Activated gamma-delta T cell (primary cell): Measurements from ENCODE around the gene PGLYRP2.
A peak's percentile ranks its signal among the peaks of the same experiment; 100 is the strongest.

Experiments
- DNase-seq: peaks from one replicate; lab custom pipeline; 2025; lab: John Stamatoyannopoulos, UW

The PGLYRP2 gene

DNA sequence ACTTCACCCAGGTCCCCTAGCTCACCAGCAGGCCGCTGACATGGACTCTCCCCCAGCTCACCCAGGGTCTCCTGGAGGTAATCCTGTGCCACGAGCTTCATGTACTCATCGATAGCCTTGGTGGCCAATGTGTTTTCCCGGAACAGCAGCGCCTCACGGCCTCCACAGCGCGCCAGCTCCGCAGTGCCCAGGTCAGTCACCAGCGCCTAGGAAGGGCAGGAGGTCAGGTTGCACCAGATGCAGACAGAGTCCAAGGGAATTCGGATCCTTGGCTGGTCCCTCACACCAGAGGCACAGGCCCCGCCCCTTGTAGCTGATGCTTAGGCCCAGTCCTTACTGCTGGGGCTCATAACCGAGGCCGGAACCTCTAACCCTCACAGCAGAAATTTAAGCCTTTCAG lies 22.9 kb downstream of the PGLYRP2 start:
- DNase-seq: no peak

DNA sequence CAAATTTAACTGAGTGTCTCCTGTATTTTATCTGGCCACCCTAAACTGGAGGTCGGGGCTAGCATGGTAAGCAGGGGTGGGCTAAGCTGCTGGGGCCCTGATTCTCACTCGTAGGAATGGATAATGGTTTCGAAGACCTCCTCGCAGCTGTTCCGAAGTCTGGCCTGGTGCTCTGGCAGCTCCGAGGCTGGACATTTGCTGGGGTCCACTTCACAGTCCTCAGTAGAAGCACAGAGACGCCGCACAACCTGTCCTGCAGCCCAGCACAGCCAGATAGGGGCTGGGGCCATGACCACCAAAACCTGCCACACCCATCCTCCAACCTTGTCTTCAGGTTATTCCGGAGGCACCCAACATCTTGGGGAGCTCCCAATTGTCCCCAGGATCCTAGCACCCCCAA lies 23.3 kb downstream of the PGLYRP2 start:
- DNase-seq: no peak

DNA sequence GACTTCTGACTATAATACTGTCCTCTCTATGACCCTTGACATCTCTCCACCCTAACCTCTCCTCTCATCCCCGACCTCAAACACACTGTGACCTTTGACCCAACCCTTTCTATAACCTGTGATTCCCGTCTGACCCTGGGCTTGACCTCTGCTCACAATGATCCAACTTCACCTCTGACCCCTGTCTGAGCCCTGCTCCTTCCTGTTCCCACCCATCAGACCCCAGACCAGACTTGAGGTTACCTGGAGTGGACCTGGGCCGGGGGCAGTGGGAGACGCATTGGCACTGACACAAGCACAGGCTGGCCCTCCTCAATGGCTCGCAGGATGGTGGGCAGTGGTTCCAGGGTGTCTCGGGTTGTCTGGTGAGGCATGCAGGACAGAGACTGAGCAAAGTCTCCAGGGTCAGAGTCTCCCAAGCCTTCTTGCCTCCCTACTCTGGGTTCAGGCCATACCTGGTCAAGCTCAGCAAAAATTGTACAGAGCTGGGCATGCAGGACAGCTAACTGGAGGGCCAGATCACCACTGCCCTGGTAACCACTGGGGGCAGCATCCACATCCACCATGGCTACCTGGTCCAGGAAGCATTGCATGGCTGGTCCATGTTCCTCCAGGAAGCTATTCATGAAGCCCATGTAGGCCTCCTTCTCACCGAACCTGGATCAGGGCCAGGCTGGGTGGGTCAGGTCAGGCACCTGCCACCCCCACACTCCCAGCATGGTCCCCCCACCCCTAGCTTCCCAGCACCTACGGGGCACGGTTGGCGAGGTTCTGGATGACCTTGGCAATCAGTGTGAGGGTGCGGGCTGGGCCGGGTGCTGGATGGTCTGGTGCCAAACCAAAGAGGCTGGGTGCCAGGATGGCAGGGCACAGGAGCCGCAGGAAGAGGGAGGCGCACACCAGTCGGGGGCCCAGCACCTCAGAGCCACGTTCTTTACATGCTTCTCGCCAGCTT lies 25.1 kb downstream of the PGLYRP2 start:
- DNase-seq: no peak

DNA sequence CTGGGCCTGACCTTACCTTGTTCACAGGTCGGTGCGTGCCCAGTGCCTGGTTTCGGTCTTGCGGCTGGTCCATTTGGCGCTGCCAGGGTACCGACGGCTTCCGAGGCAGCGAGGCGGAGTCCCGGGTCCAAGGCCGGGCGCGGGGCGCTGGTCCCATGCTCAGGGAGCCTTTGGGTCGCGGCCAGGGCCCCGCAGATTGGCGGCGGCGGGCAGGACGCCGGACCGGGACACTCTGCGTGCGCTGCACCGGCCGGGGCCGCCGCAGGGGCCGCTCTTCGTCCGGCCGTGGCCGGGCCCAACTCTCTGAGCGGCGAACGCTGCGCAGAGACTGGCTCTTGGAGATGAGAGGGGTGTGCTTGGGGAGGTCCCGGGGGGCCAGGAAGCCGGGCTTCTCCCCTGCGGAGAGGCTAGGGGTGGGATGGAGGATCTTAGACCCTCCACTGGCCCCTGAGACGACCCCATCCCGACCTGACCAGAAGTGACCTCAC lies 26.2 kb downstream of the PGLYRP2 start:
- DNase-seq: no peak

DNA sequence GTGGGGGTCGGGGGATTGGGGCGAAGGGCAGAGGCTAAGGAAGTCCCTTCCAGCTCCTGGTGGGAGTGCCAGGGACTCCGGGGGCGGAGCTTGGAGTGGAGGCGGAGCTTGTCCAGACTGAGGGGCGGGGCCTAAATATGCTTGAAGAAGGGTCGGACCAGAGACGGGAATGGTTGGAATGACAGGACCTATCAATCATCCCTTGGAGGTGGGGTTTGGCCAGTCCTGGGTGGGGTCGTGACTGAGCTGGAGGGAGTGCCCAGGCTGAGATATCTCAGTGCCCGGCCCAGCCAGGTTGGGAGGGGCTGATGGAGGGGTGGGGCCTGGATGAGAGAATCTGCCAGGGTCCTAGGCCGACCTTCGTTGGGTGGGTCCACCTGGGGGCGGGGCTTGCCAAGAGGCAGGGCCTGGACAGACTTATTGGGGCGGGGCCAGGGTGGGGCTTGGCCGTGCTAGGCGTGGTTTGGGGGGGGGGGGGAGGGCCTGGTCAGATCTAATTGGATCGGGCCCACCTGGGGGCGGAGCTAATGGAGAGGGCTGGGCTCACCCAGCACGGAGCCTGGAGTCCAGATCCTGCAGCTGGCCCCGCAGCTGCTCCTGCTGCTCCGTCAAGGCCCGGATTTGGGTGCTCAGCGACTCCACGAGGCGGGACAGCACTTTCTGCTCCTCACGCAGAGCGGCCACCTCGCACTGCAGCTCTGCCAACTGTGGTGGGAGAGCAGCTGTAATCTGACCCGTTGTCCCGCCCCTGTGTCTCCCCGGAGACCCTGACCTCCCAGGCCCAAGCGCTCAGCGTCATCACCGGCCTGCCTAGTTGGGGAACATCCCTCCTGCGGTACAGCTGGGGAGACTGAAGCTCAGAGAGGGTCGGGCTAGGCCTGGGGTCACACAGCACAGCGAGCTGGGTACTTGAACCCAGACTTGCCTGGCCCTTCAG lies 26.9 kb downstream of the PGLYRP2 start:
- DNase-seq: no peak

DNA sequence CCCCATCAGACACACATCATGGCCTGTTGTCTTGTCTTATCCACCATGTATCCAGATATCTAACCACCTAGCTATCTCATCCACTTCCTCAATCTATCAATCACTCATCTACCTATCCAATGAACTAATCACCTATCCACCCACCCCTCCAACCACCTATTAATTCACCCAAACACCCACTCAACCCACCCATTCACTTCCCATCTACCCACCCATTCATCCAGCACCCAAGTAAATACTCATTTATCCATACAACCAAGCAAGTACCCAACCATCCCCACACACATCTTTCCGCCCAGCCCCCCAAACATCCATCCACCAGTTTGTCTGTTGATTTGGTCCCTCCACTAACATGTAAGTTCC lies 28.8 kb downstream of the PGLYRP2 start:
- DNase-seq: no peak

DNA sequence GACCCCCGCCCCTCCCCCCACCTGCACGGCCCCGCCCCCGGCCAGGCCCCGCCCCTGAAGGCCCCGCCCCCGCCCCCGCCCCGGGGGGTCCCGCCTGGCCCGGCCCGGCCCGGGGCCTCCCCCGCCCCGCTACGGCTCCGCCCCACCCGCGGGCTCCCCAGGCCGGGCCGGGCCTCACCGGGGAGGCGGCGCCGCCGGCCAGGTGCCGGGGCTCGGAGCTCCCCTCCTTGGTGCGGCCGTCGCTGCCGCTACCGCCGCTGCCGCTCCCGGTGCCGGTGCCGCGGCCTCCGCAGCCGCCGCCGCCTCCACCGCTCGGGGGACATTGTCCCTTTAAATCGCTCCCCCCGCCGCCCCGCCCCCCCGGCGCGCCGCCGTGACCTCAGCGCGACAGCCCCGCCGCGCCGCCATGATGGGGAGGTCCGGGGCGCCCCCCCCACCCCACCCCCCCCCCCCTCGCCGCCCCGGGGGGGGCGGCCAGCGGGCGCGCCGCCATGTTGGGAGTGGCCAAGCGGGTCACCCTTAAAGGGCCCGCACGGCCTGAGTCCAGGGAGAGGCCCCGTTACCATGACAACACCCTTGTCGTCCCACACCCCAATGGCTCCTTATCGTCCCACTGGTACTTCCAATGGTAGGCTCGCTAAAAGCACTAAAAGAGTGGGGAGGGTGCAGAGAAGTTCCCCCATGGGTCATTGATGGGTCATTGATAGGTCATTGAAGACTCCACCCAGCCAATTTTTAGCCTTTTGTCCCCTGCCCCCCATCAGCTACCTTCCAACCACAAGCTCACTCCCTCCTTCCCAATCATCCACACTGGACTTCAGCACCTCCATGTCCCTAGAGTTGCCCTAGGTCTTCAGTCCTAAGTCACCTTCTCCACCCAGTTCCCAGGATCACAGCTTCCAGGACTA lies 29.4 kb downstream of the PGLYRP2 start, which contains the start of gene WIZ:
TSS of gene WIZ (minus strand) at position 337 of the 908 bp plus-strand sequence. CDS start 1,649 bp downstream, outside the sequence.
- DNase-seq: peak; percentile 75

DNA sequence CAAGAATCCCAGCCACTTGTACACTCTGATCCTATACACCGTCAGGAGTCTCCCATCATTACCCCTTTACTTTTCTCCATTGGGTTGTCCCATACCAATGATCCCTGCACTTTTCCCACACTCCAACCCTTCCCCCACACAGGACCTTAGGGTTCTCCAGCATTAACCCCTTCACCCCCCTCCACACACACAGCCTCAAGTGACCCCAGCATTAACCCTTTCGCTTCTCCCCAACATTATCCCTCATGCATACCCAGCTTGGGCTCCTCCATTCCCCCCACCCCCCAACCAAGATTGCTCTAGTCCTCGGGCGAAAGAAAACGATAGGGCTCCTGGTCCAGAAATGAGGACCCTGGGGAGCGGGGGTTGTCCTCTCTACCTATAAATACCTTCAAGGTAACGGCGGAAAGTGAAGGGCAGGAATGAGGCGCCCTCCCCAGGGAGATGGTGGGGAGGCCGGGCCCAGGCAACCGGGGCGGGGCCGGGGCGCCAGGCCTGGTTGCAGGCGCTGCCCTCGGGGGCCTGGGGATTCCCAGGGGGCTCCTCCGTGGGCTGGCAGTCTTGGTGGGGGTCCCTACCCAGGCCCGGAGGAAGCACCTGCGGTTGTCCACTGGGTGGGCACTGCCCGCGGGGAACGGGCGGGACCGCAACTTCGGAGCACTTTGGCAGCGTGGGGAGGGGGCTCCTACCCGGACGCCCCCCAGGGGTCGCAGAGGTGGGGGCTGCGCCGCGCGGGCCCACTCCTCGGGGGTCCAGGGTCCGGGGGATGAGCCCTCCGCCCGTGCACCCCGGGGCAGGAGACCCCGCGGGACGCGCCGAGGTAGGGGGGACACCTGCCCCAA lies 30.3 kb downstream of the PGLYRP2 start:
- no peak for DNase-seq

DNA sequence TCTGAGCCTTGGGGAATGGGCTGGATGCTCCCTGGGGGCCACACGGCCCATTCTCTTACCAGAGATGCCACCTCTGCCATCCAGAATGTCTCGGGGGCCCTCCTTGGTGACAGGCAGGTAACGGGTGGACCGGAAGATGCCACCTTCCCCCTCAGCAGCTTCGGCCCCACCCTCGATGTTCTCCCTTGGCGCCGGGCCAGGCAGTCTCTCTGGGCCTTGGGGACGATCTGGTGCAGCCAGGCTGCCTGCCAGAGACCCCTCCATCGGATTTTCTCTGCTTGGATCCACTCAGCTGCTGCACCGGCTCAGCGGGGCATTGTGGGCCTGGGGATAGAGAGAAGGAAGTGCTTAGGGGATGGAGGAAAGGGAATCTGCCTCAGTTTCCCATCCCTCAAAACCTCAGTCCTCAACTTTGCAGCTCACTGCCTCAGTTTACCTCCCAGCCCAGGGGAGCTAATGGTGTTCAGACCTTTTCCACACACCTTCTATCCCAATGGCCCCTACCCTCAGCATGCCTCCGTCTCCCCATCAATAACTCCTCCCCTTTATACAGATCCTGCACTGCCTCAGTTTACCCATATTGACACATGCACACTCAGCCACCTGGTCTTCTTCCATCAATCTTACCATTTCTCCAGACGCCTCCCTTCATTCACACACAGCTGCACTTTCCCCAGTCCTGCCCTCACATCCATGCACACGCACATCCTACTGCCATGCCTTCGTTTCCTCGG lies 31.1 kb downstream of the PGLYRP2 start:
- no peak for DNase-seq

DNA sequence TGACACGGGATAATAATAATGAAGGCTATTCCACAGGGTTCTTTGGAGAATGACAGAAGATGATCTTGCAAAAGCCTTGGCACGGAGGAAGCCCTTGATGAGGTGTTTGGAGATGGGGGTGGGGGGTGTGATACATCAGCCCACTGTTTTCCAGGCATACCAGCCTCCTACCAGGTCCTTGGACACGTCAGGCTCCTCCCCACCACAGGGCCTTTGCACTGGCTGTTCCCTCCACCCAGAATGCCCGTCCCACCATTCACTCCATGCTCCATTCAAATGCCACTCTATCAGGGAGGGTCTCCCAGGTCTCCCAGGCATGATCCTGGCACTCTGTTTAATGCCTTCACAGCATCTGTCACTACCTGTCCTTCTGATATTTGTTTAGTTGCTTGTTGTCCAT lies 32.2 kb downstream of the PGLYRP2 start:
- no peak for DNase-seq

DNA sequence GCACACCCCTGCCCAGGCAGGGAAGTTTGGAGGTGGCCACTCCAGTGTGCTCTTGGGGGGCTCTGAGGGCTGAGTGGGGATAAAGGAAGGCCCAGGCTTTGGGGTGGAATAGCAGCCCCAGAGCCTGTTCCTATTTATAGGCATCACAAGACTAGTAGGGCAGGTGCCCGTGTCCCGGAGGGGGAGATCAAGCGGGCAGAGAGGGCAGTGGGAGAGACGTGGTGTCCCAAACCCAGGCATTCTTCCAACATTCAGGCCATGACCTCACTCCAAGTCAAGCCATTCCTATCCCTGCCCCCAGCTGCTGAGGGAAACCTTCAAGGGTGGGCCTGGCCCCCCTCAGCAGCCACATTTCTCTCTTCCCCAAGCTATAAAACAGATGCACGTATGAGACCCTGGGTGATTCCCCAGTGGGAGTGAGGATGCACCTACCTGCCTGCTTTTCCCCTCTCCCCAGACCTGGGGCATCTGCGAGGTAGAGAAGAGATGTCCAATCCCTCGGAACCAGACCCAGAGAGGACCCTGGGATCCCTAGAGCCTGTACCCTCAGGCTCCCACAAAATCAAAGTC lies 33.4 kb downstream of the PGLYRP2 start:
- no peak for DNase-seq

DNA sequence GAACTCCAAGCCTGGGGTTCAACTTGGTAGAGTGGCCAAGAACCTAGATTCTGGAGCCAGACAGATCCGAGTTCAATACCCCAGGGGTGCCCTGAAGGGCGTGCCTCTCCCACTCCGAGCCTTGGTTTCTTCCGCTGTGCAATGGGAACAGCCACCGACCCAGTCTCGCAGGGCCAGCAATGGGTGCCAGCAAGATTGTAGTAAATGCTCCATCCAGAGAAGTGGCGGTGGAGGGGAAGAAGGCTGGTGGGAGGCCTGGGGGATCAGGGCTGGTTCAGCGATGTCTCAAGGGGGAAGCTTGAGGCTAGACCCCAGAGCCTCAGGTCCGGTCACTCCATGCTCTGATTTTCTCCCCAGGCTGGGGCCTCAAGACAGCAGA lies 34.1 kb downstream of the PGLYRP2 start:
- DNase-seq: no peak

DNA sequence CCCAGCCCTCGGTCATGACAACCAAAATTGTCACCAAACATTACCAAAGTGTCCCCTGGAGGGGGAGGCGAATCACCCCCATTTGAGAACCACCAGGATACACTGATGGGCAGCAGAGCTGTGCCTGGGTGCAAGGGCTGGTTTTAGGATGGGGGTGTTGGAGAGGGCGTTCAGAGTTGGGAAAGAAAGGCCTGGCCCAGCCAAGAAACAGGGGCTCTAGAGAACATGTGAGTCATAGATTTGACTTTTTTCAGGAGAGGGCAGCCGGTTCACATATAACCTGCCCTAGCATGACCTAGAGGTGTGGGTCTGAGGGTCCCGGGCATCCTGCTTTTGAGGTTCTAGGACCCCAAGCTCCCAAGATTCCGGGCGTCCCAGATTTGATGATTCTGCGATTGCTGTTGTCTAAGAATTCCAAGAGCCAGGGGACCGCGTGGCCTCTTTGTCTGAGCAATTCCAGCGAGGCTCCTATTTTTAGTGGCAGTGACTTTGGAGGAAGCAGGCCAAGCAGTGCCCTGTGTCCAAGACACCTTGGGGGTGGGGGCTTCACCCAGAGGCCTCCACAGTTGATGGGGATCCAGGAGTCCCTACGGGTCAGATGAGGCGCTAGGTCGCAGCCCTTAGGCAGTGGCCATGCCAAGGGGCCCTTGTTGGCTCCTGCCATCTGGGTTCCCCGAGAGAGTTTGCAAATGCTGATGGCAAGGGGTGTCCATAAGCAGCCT lies 34.6 kb downstream of the PGLYRP2 start:
- no peak for DNase-seq

DNA sequence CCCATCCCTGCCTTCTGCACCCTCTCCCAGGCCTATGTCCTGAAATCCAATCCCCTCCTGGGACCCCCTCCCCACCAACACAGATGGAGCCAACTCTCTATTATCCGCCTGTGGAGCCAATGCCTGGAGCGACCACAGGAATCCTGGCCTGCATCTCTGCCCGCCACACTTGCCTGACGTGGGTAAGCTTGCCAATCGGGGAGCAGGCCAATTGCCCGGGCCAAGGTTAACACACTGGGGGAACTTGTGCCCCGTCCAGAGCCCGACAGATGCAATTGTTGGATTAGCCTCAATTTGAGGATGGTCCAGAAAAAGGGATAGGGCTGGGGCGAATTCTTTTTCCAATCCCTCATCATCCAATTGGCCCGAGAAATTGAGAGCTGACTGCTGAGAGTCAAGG lies 35.5 kb downstream of the PGLYRP2 start:
- DNase-seq: no peak

DNA sequence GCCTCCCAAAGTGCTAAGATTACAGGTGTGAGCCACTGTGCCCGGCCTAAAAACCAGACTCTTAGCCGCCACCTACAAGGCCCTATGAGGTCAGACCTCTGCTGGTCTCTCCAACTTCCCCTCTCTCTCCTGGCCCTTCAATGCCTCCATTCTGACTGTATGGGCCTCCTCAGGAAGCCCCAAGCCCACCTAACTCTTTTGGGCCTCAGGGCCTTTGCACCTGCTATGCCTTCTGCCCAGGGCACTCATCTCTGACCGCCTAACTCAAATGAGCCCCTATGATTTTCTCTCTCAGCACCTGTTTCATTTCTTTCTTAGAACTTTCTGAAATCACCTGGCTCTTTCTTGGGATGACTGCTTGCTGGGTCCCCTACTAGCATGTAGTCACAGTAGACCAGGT lies 36.0 kb downstream of the PGLYRP2 start:
- DNase-seq: no peak

DNA sequence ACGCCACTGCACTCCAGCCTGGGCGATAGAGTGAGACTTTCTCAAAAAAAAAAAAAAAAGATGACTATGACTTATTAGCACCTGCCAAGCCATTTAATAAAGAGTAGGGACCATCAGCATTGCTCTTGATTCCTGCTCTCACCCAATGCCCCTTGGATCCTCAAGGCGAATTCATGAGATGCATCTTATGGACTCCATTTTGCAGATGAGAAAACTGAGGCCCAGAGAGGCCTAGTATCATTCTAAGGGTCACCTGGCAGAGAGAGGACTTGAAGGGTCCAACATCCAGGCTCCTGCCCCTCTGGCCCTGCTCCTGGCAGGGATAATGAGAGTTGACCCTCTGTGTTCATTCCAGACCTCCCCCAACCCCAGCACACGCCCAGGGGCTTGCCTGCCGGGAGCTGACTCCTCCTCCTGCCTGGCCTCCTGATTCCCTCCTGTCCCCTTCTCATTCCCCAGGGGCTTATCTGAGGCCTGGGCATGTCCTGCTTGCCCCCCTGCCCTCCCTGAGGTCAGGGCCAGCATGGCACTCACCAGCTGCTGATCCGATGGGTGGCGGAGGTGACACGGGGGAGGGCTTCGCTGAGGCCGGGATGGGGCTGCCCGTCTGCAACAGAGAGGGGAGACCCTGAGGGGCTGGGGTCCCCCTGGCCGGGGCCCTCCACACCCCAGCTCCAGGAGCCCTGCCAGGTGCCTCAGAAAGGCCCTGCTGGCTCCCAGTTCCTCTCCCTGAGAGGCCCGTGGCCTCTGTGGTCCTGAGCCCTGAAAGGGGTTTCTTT lies 37.0 kb downstream of the PGLYRP2 start:
- DNase-seq: no peak

DNA sequence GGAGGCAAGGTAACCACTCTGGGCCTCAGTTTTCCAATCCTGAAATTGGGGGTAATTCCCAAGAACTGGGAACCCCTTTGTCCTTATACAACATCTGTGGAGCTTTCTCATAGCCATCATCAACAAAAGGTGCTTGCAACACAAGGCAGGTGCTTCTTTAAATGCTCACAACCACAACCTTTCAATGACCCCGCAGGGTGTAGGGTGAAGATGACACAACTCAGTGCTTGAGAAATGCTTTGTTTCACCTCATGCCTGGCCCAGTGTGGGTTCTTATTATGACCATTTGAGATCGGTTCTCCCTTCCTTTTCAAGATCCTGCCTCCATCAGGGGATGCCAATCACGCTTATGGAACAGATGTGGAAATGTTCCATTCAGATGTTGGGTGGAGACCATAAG lies 38.0 kb downstream of the PGLYRP2 start:
- no peak for DNase-seq
